Stomach (tissue), 4 donors: ENCODE results near the gene GOSR1.

Experiments used
- POLR2A ChIP-seq, 4 donors: fragments of 450-650 bp; IDR thresholded peaks; one replicate each; pipeline ENCODE4 v1.6.1; 2016; ENCODE audit warnings: antibody characterized with exemption in 4 of 4, control low read depth in 2 of 4, mild to moderate bottlenecking in 1 of 4, moderate library complexity in 1 of 4
- TF ChIP-seq, protein P1 (sequence below), 7 experiments: fragments of 450-650 bp in 4 of 7; fragments of 200-600 bp in 3 of 7; sonication (generic) in 3 of 7; IDR thresholded peaks; one replicate each; pipeline ENCODE4 v1.5.1; 2016 to 2019; ENCODE audit warnings: antibody characterized with exemption in 7 of 7, control low read depth in 2 of 7, mild to moderate bottlenecking in 1 of 7

DNA sequence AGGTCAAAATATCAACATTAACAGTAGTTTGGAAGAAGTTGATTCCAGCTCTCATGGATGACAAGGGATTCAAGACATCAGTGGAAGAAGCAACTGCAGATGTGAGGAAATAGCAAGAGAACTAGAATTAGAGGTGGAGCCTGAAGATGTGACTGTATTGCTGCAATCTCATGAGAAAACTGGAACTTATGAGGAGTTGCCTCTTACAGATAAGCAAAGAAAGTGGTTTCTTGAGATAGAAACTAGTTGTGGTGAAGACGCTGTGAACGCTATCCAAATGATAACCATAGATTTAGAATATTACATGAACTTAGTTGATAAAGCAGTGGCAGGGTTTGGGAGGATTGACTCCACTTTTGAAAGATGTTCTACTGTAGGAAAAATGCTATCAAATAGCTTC lies 67.8 kb downstream of the GOSR1 start:
- no peak for TF ChIP-seq POLR2A (IDR thresholded peaks at IDR 0.05)
- TF ChIP-seq, protein P1, sequence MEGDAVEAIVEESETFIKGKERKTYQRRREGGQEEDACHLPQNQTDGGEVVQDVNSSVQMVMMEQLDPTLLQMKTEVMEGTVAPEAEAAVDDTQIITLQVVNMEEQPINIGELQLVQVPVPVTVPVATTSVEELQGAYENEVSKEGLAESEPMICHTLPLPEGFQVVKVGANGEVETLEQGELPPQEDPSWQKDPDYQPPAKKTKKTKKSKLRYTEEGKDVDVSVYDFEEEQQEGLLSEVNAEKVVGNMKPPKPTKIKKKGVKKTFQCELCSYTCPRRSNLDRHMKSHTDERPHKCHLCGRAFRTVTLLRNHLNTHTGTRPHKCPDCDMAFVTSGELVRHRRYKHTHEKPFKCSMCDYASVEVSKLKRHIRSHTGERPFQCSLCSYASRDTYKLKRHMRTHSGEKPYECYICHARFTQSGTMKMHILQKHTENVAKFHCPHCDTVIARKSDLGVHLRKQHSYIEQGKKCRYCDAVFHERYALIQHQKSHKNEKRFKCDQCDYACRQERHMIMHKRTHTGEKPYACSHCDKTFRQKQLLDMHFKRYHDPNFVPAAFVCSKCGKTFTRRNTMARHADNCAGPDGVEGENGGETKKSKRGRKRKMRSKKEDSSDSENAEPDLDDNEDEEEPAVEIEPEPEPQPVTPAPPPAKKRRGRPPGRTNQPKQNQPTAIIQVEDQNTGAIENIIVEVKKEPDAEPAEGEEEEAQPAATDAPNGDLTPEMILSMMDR (IDR thresholded peaks at IDR 0.05), result no peak
